HFF-Myc (cell line): ENCODE measurements around the gene TNIP1.

Experiments used
- DNase-seq: peaks from one replicate; pipeline ENCODE4 v3.0.0-alpha.2; 2011; ENCODE audit warnings: low read depth; ENCODE audit errors: extremely low read depth
- H3K4me3 ChIP-seq: replicated peaks from 2 replicates; pipeline ENCODE4 v1.5.1; 2011; ENCODE audit warnings: low read depth, mild to moderate bottlenecking, control low read depth, low read length
- CTCF ChIP-seq: IDR thresholded peaks from 2 replicates; pipeline ENCODE4 v1.5.1; 2012; ENCODE audit warnings: mild to moderate bottlenecking, low read depth, low read length, control low read depth; ENCODE audit errors: missing control alignments

TNIP1 gene

GRCh38 chr5:151123897-151124751 is 43.3 kb upstream of the TNIP1 start:
- DNase-seq, result no peak
- no peak for TF ChIP-seq CTCF
- no peak overlapping the region for H3K4me3 ChIP-seq

- TF ChIP-seq CTCF, result no peak
These were observed 42.0 kb upstream of the TNIP1 start for GRCh38 chr5:151122828-151123227.

GRCh38 chr5:151121665-151122064 is 40.8 kb upstream of the TNIP1 start:
- TF ChIP-seq CTCF, result no peak
- H3K4me3 ChIP-seq, result no peak overlapping the region
- DNase-seq, result no peak

More at GRCh38 chr5:151122828-151123227, 42.0 kb upstream of the TNIP1 start:
- no peak for DNase-seq
- no peak overlapping the region for H3K4me3 ChIP-seq

- no peak for TF ChIP-seq CTCF
- H3K4me3 ChIP-seq, result no peak overlapping the region
- no peak for DNase-seq
These were observed 40.3 kb upstream of the TNIP1 start for GRCh38 chr5:151121095-151121494.

GRCh38 chr5:151118913-151119575 is 38.2 kb upstream of the TNIP1 start:
- no peak for TF ChIP-seq CTCF
- no peak for DNase-seq
- H3K4me3 ChIP-seq, result no peak overlapping the region

GRCh38 chr5:151115272-151115905 is 34.6 kb upstream of the TNIP1 start:
- TF ChIP-seq CTCF, result peak; percentile 96
- no peak for DNase-seq
- no peak overlapping the region for H3K4me3 ChIP-seq
